ENCODE measurements around the gene SLC39A1. TPM values are rescaled to one million over a fixed set of nuclear protein-coding genes. Genes with fewer than 3 reads are reported as not detected.

The SLC39A1 gene
- total RNA-seq, 1 donor from 2014 or later: 87.8 TPM

GRCh38 chr1:153936011-153936802 is 27.1 kb downstream of the SLC39A1 start:
- no peak overlapping the region for H3K4me3 Mint-ChIP-seq (ENCODE audit: unreplicated experiment)
- H3K9me3 Mint-ChIP-seq (ENCODE audit: low read depth): no peaks in the 10 kb centered on the region
- DNase-seq (ENCODE audit: low spot score): peak; percentile 51
- H3K27me3 Mint-ChIP-seq (ENCODE audit: low read depth): no peaks in the 10 kb centered on the region
- TF ChIP-seq, protein P1, sequence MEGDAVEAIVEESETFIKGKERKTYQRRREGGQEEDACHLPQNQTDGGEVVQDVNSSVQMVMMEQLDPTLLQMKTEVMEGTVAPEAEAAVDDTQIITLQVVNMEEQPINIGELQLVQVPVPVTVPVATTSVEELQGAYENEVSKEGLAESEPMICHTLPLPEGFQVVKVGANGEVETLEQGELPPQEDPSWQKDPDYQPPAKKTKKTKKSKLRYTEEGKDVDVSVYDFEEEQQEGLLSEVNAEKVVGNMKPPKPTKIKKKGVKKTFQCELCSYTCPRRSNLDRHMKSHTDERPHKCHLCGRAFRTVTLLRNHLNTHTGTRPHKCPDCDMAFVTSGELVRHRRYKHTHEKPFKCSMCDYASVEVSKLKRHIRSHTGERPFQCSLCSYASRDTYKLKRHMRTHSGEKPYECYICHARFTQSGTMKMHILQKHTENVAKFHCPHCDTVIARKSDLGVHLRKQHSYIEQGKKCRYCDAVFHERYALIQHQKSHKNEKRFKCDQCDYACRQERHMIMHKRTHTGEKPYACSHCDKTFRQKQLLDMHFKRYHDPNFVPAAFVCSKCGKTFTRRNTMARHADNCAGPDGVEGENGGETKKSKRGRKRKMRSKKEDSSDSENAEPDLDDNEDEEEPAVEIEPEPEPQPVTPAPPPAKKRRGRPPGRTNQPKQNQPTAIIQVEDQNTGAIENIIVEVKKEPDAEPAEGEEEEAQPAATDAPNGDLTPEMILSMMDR (IDR thresholded peaks at IDR 0.05): no peak
- peaks cover 38% of the 10 kb centered on the region for H3K36me3 Mint-ChIP-seq (ENCODE audit: low read depth)
- H3K4me1 Mint-ChIP-seq (ENCODE audit: low read depth): no peaks in the 10 kb centered on the region
- H3K27ac Mint-ChIP-seq (ENCODE audit: unreplicated experiment): no peak overlapping the region

GRCh38 chr1:153934746-153935145 is 28.6 kb downstream of the SLC39A1 start:
- Mint-ChIP-seq H3K27me3 (ENCODE audit: low read depth) (no peaks in the 10 kb centered on the region), H3K27ac (ENCODE audit: unreplicated experiment) (no peak overlapping the region), H3K4me1 (ENCODE audit: low read depth) (no peaks in the 10 kb centered on the region), H3K36me3 (ENCODE audit: low read depth) (peaks cover 30% of the 10 kb centered on the region), H3K9me3 (ENCODE audit: low read depth) (no peaks in the 10 kb centered on the region), H3K4me3 (ENCODE audit: unreplicated experiment) (no peak overlapping the region)
- peak; percentile 90 for DNase-seq (ENCODE audit: low spot score)
- TF ChIP-seq, protein P1 (IDR thresholded peaks at IDR 0.05): no peak

- no peak overlapping the region for H3K27ac Mint-ChIP-seq (ENCODE audit: unreplicated experiment)
- no peaks in the 10 kb centered on the region for H3K9me3 Mint-ChIP-seq (ENCODE audit: low read depth)
- peaks cover 5% of the 10 kb centered on the region for H3K4me1 Mint-ChIP-seq (ENCODE audit: low read depth)
- H3K27me3 Mint-ChIP-seq (ENCODE audit: low read depth): no peaks in the 10 kb centered on the region
- TF ChIP-seq, protein P1 (IDR thresholded peaks at IDR 0.05): no peak
- no peak overlapping the region for H3K4me3 Mint-ChIP-seq (ENCODE audit: unreplicated experiment)
- DNase-seq (ENCODE audit: low spot score): peak; percentile 49
- H3K36me3 Mint-ChIP-seq (ENCODE audit: low read depth): peaks cover 30% of the 10 kb centered on the region
These were observed 29.4 kb downstream of the SLC39A1 start for GRCh38 chr1:153933955-153934354.

DNA sequence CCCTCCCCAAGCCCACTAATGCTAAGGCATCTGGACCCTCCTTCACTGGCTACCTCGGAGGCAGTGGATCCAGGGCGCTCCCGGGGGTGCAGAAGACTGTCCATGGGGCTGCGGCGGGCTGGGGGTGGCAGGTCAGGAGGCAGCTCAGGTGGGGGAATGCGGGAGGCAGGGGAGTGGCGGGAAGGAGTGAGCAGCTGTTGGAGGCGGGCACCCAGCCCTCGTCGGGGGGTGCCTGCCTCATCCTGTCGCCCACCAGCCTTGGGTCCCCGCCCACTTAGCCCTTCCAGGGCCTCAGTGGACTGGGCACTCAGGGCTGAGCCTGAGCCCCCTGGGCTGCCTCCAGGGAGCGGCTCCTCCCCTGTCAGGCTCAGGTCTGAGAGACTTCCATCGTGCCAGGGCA is 29.9 kb downstream of the SLC39A1 start:
- peaks cover 10% of the 10 kb centered on the region for H3K4me1 Mint-ChIP-seq (ENCODE audit: low read depth)
- no peak overlapping the region for H3K4me3 Mint-ChIP-seq (ENCODE audit: unreplicated experiment)
- no peaks in the 10 kb centered on the region for H3K27me3 Mint-ChIP-seq (ENCODE audit: low read depth)
- DNase-seq (ENCODE audit: low spot score): peak; percentile 76
- no peak overlapping the region for H3K27ac Mint-ChIP-seq (ENCODE audit: unreplicated experiment)
- no peaks in the 10 kb centered on the region for H3K9me3 Mint-ChIP-seq (ENCODE audit: low read depth)
- peaks cover 27% of the 10 kb centered on the region for H3K36me3 Mint-ChIP-seq (ENCODE audit: low read depth)
- TF ChIP-seq, protein P1 (IDR thresholded peaks at IDR 0.05): no peak

DNA sequence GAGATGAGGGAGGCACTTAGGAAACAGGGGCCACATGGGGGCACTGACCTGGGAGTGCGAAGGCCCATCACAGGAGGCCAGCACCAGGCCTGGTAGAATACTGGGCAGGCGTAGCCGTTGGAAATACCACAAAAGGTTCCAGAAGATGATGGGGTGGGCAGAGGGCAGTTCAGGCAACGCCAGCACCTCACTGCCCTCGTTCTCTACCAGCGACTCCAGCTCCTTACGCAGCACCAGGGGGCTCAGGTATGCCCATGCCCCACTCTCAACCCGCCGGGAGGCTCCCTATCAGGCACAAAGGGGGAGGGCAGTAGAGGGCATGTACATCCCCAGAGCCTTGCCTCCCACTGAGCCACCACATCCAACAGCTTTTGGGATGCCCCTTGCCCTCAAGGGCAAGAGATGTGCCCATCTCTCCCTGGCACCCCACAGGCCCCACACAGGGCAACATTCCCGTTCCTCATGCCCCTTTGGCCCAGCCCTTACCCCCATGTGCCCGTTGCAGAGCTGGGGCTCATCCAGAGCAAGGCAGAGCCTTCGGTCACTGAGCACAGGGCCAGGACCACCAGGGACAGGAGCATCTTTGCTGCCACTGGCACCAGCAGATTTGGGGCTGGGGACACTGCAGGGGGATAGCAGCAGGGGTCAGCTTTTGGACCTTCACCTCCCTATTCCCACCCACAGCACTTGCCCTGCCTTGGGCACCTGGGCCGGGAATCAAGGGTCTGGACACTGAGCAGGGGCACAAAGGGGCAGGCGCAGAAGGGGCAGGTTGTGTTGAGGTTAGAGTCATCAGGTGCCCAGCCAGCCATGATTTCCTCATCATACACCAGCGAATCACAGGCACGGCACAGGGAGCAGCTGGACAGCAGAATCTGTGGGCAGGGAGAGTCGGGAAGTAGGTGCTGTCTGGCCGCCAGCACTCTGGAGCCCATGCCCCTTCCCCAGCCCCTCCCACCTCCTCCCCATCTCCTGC is 30.9 kb downstream of the SLC39A1 start:
- Mint-ChIP-seq H3K4me3 (ENCODE audit: unreplicated experiment) (no peak overlapping the region), H3K36me3 (ENCODE audit: low read depth) (peaks cover 23% of the 10 kb centered on the region), H3K4me1 (ENCODE audit: low read depth) (peaks cover 10% of the 10 kb centered on the region), H3K27ac (ENCODE audit: unreplicated experiment) (no peak overlapping the region), H3K27me3 (ENCODE audit: low read depth) (no peaks in the 10 kb centered on the region), H3K9me3 (ENCODE audit: low read depth) (no peaks in the 10 kb centered on the region)
- TF ChIP-seq, protein P1 (IDR thresholded peaks at IDR 0.05): no peak
- peak; percentile 79 for DNase-seq (ENCODE audit: low spot score)
